H9 (cell line): ENCODE measurements around the gene C16orf92. TPM values are rescaled to one million over a fixed set of nuclear protein-coding genes. Genes with fewer than 3 reads are reported as not detected.

Source experiments
- DNase-seq: peaks from one replicate; pipeline ENCODE4 v3.0.0-alpha.2; 2017
- H2AFZ ChIP-seq: one replicate; pipeline ENCODE4 v1.6.1; 2013; ENCODE audit warnings: mild to moderate bottlenecking, low read length, control low read depth, moderate library complexity
- H2AK5ac ChIP-seq: 2 replicates; pipeline ENCODE4 v1.6.1; 2013; ENCODE audit warnings: low read length, control low read depth, mixed read lengths; ENCODE audit not compliant: insufficient read length
- H2BK120ac ChIP-seq: one replicate; pipeline ENCODE4 v1.6.1; 2013; ENCODE audit warnings: low read depth, mild to moderate bottlenecking, low read length, control low read depth, inconsistent platforms; ENCODE audit not compliant: poor library complexity, severe bottlenecking
- H2BK12ac ChIP-seq: 2 replicates; pipeline ENCODE4 v1.6.1; 2013; ENCODE audit warnings: low read length, control low read depth, mixed read lengths, low read depth; ENCODE audit not compliant: insufficient read length
- H2BK15ac ChIP-seq: 2 replicates; pipeline ENCODE4 v1.6.1; 2013; ENCODE audit warnings: low read depth, low read length, control low read depth
- H2BK20ac ChIP-seq: one replicate; pipeline ENCODE4 v1.6.1; 2013; ENCODE audit warnings: low read depth, mild to moderate bottlenecking, low read length, control low read depth, inconsistent platforms; ENCODE audit not compliant: poor library complexity, severe bottlenecking
- H2BK5ac ChIP-seq: 2 replicates; pipeline ENCODE4 v1.6.1; 2013; ENCODE audit warnings: low read length, control low read depth, mixed read lengths; ENCODE audit not compliant: insufficient read length
- H3K14ac ChIP-seq: 2 replicates; pipeline ENCODE4 v1.6.1; 2013; ENCODE audit warnings: low read length, control low read depth; ENCODE audit not compliant: insufficient read depth
- H3K18ac ChIP-seq: 2 replicates; pipeline ENCODE4 v1.6.1; 2013; ENCODE audit warnings: low read depth, mild to moderate bottlenecking, mixed read lengths, low read length, control low read depth; ENCODE audit not compliant: insufficient read length
- H3K23ac ChIP-seq: 2 replicates; pipeline ENCODE4 v1.6.1; 2013; ENCODE audit warnings: low read length, control low read depth, mixed read lengths, low read depth; ENCODE audit not compliant: insufficient read length
- H3K23me2 ChIP-seq: 2 replicates; pipeline ENCODE4 v1.6.1; 2013; ENCODE audit warnings: low read depth, mild to moderate bottlenecking, mixed read lengths, low read length, control low read depth; ENCODE audit not compliant: insufficient read length, poor library complexity, severe bottlenecking
- H3K27ac ChIP-seq: 2 replicates; pipeline ENCODE4 v1.5.1; 2013; ENCODE audit warnings: low read length, control low read depth, mixed read lengths, low read depth; ENCODE audit not compliant: insufficient read length
- H3K27me3 ChIP-seq: 2 replicates; pipeline ENCODE4 v1.6.1; 2013; ENCODE audit warnings: low read length, control low read depth, inconsistent platforms; ENCODE audit not compliant: insufficient read depth
- H3K4ac ChIP-seq: 2 replicates; pipeline ENCODE4 v1.6.1; 2013; ENCODE audit warnings: low read depth, mild to moderate bottlenecking, control low read depth, inconsistent platforms, low read length, moderate library complexity
- H3K4me1 ChIP-seq: 2 replicates; pipeline ENCODE4 v1.6.1; 2013; ENCODE audit warnings: low read length, control low read depth, inconsistent platforms; ENCODE audit not compliant: insufficient read depth
- H3K4me2 ChIP-seq: 2 replicates; pipeline ENCODE4 v1.6.1; 2013; ENCODE audit warnings: low read length, control low read depth, mixed read lengths; ENCODE audit not compliant: insufficient read length, insufficient read depth
- H3K56ac ChIP-seq: 2 replicates; pipeline ENCODE4 v1.6.1; 2013; ENCODE audit warnings: low read depth, mild to moderate bottlenecking, mixed read lengths, low read length, control low read depth; ENCODE audit not compliant: insufficient read length
- H3K79me1 ChIP-seq: 2 replicates; pipeline ENCODE4 v1.6.1; 2013; ENCODE audit warnings: low read depth, mild to moderate bottlenecking, moderate library complexity, low read length, control low read depth, inconsistent platforms; ENCODE audit not compliant: insufficient read depth, poor library complexity, severe bottlenecking
- H3K79me2 ChIP-seq: 2 replicates; pipeline ENCODE4 v1.6.1; 2013; ENCODE audit warnings: low read length, control low read depth, inconsistent platforms; ENCODE audit not compliant: insufficient read depth
- H3K9ac ChIP-seq: 2 replicates; pipeline ENCODE4 v1.6.1; 2013; ENCODE audit warnings: low read length, control low read depth, mixed read lengths; ENCODE audit not compliant: insufficient read length; ENCODE audit errors: extremely low read depth
- H3K9me3 ChIP-seq: one replicate; pipeline ENCODE4 v1.6.1; 2013; ENCODE audit warnings: low read depth, low read length, inconsistent platforms; ENCODE audit not compliant: control insufficient read depth
- H3T11ph ChIP-seq: one replicate; pipeline ENCODE4 v1.6.1; 2013; ENCODE audit warnings: mild to moderate bottlenecking, low read length, control low read depth, inconsistent platforms
- H4K20me1 ChIP-seq: one replicate; pipeline ENCODE4 v1.6.1; 2013; ENCODE audit not compliant: control insufficient read depth, insufficient read length, insufficient read depth
- H4K5ac ChIP-seq: 2 replicates; pipeline ENCODE4 v1.6.1; 2013; ENCODE audit warnings: low read depth, mild to moderate bottlenecking, mixed read lengths, low read length, control low read depth; ENCODE audit not compliant: insufficient read length
- H4K8ac ChIP-seq: replicated peaks from 2 replicates; pipeline ENCODE4 v1.6.1; 2013; ENCODE audit warnings: low read length, control low read depth, mixed read lengths, low read depth; ENCODE audit not compliant: insufficient read length
- H4K91ac ChIP-seq: 2 replicates; pipeline ENCODE4 v1.6.1; 2013; ENCODE audit warnings: low read depth, mild to moderate bottlenecking, moderate library complexity, mixed read lengths, low read length, control low read depth; ENCODE audit not compliant: insufficient read length
- H3K27ac Mint-ChIP-seq, 3 experiments: 2 replicates in 2 of 3; 3 replicates in 1 of 3; pipeline ENCODE4 v1.8.0; 2020 to 2021; ENCODE audit warnings: mixed read lengths in 3 of 3, mild to moderate bottlenecking in 1 of 3, moderate library complexity in 1 of 3
- H3K27me3 Mint-ChIP-seq: 2 replicates; pipeline ENCODE4 v1.8.0; 2021; ENCODE audit warnings: low read depth, mild to moderate bottlenecking, moderate library complexity, mixed read lengths
- H3K36me3 Mint-ChIP-seq, 3 experiments: 2 replicates in 2 of 3; 3 replicates in 1 of 3; pipeline ENCODE4 v1.8.0; 2020 to 2021; ENCODE audit warnings: low read depth in 3 of 3, mixed read lengths in 3 of 3; ENCODE audit not compliant: insufficient read depth in 1 of 3
- H3K4me1 Mint-ChIP-seq, 2 experiments: 2 replicates each; pipeline ENCODE4 v1.8.0; 2020; ENCODE audit warnings: mixed read lengths in 2 of 2
- H3K4me3 Mint-ChIP-seq, 2 experiments: 2 replicates in 1 of 2; 3 replicates in 1 of 2; pipeline ENCODE4 v1.8.0; 2020 to 2021; ENCODE audit warnings: mild to moderate bottlenecking in 2 of 2, mixed read lengths in 2 of 2, moderate library complexity in 1 of 2
- H3K9me3 Mint-ChIP-seq, 2 experiments: 2 replicates in 1 of 2; 3 replicates in 1 of 2; pipeline ENCODE4 v1.8.0; 2020; ENCODE audit warnings: mild to moderate bottlenecking in 2 of 2, mixed read lengths in 2 of 2, moderate library complexity in 1 of 2
- CTCF ChIP-seq: fragments of 200-600 bp; sonication (generic); conservative IDR thresholded peaks from 3 replicates; pipeline ENCODE4 v1.8.0; 2021; ENCODE audit warnings: antibody characterized with exemption, mild to moderate bottlenecking
- WGBS: extraction: QIAGEN DNeasy Blood & Tissue Kit; methylation state at CpG from one replicate; pipeline ENCODE4 v1.1.7; 2013; ENCODE audit warnings: missing lambda C conversion rate, low lambda C conversion rate, mixed read lengths; ENCODE audit not compliant: insufficient read length; ENCODE audit errors: extremely low coverage; 5-methylcytosine and 5-hydroxymethylcytosine counted together
- total RNA-seq: library from RNA; stranded (reverse); gene quantifications from 2 replicates; pipeline ENCODE4 v1.2.1, GENCODE V29; 2021

Gene C16orf92
- total RNA-seq, 1 experiment from 2014 or later, result not detected

- Histone ChIP-seq H2BK20ac (no peak overlapping the region), H3K4me1 (no peaks in the 10 kb centered on the region), H3K27me3 (no peaks in the 10 kb centered on the region; the same call in 1 of the 2 replicates), H3K27ac (no peak overlapping the region), H3K4ac (no peak overlapping the region), H3K9ac (no peak overlapping the region), H3K23ac (no peak overlapping the region), H3K9me3 (no peaks in the 10 kb centered on the region), H3K56ac (no peak overlapping the region), H3K4me2 (no peak overlapping the region), H4K20me1 (no peaks in the 10 kb centered on the region), H4K5ac (no peak overlapping the region), H4K91ac (no peak overlapping the region), H3K79me2 (no peaks in the 10 kb centered on the region), H2BK120ac (no peak overlapping the region), H2BK12ac (no peak overlapping the region), H3K14ac (no peak overlapping the region), H2BK15ac (no peak overlapping the region), H3K18ac (no peak overlapping the region), H4K8ac (no peak overlapping the region), H3K79me1 (no peaks in the 10 kb centered on the region), H3K23me2 (peaks cover 4% of the 10 kb centered on the region), H2AK5ac (no peak overlapping the region), H2BK5ac (no peak overlapping the region), H2AFZ (no peak overlapping the region), H3T11ph (no peak overlapping the region)
- TF ChIP-seq CTCF, result no peak
- Mint-ChIP-seq H3K4me3 (no peak overlapping the region), H3K9me3 (no peaks in the 10 kb centered on the region; a peak in 1 of 5 replicates), H3K4me1 (peaks cover 4 to 16% of the 10 kb centered on the region in 2 experiments), H3K27me3 (peaks cover 2% of the 10 kb centered on the region), H3K36me3 (peaks cover 6 to 16% (median 11%) of the 10 kb centered on the region in 3 experiments; a peak in 5 of 7 replicates), H3K27ac (no peak overlapping the region; a peak in 1 of 7 replicates)
- no CpG with 5 or more reads among the region's 11 CpGs for WGBS
- DNase-seq, result no peak
Measured at GRCh38 chr16:30023586-30023985, 588 bp downstream of the C16orf92 start.
